ENCODE measurements around the gene DLX1.

Gene DLX1

DNA sequence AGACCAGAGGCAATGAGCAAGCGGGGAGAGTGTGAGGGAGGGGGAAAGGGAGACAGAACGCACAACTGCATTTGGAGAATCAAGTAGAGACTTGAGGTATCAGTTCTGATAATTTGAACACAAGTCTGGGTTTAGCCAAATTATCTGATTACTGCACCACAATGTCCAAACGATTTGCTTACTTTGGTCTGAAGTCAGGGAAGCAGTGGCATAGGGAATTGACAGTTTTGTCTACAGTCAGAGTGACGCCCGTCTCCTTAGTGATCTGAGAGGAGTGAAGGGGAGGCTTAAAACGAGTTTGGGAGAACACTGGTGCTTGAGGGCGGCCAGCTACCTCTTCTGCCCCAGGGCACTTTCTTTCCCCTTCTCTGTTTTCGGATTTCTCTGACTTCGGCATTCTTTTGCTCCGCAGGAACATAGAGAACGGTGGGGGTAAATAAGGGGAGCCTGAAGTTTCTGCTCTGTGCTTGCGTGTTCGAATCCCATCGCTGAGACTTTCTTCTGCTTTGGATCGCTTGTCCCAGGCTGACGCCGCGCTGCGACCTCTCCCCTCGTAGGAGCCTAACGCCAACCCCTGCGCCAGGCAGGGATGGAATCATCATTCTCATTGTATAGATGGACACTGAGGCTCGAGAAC lies 20.3 kb downstream of the DLX1 start:
- DNase-seq (ENCODE audit: low read depth), result no peak
- peak overlapping the region; percentile 43 for H3K4me3 ChIP-seq (ENCODE audit: low read depth, low read length)
- TF ChIP-seq CTCF (conservative IDR thresholded peaks at IDR 0.05; ENCODE audit: low read depth, low read length), result no peak

DNA sequence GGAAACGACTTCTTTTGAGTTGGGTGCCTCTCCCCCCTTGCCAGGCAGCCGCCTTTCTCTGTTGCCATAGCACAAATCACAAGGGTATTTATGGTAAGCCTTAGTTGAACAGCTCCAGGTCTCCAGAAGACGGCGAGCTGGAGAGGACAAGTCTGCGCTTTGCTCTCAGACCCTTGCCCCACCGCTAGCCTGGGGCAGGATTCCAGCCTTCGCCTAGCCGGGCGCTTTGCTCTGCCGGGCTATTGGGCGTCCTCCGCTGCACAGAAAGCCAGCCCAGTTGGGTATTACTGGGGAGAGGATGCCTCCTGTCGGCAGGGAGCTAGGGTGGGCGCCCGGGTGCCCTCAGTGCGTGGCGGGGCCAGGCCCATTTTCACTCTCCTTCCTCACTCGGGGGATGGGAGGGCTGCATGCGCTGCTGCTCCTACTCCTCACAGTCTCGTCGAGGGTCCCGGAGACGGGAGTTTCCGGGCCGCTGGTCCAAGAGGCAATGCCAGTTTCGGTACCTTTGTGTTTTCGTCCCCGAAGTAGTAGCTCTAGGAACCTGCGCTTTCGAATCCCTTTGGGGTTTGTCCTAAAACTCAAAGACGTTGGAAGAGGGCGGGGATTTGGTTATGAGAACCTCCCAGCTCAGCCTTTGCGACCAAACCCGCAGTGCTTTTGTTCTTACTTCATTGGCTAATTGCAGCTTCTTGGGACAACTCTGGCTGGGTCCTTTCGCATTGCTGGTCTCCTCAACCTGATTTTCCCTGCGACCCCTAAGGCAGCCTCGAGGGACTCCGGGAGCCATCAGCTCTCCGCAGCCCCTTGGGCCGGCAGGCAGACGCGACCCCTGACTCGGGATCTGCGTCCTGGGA lies 21.0 kb downstream of the DLX1 start:
- no peak for DNase-seq (ENCODE audit: low read depth)
- peak overlapping the region; percentile 43 for H3K4me3 ChIP-seq (ENCODE audit: low read depth, low read length)
- peak; percentile 57 for TF ChIP-seq CTCF (conservative IDR thresholded peaks at IDR 0.05; ENCODE audit: low read depth, low read length)

GRCh38 chr2:172107690-172108586 lies 22.6 kb downstream of the DLX1 start:
- no peak overlapping the region for H3K4me3 ChIP-seq (ENCODE audit: low read depth, low read length)
- no peak for TF ChIP-seq CTCF (conservative IDR thresholded peaks at IDR 0.05; ENCODE audit: low read depth, low read length)
- no peak for DNase-seq (ENCODE audit: low read depth)

- H3K4me3 ChIP-seq (ENCODE audit: low read depth, low read length), result no peak overlapping the region
- TF ChIP-seq CTCF (conservative IDR thresholded peaks at IDR 0.05; ENCODE audit: low read depth, low read length), result no peak
- no peak for DNase-seq (ENCODE audit: low read depth)
These were observed 23.3 kb downstream of the DLX1 start for GRCh38 chr2:172108587-172108930.

DNA sequence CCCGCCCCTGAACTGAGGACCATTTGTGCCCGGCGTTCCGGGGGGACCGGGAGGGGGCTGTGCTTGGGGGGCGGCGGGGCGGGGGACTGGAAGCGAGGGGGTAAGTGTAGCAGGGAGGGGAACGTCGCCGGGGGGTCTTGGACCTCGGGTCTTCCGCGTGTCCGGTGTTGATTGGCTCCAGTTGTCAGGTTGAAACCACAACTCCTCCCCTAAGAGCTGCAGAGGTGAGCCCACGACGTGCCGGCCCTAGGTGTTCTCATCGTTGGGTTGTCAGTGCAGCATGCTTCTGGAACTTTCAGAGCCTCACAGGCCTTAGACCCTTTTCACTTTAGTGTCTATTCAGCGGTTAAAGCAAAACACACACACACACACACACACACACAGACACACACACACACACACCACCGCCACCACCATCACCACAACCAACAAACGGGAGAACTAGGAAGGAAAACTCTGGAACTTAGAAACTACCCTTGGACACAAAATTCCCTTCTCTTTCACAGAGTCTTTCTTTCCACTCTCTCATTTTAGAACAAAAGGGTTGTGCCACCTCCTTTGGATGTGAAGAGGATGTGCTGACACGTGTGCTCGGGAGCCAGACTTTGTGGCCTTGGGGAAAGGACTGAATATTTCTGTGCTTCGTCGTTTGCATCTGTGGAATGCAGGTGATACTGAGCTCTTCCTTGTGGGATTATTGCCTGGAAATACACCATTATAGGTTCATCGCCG lies 24.1 kb downstream of the DLX1 start:
- H3K4me3 ChIP-seq (ENCODE audit: low read depth, low read length), result no peak overlapping the region
- no peak for TF ChIP-seq CTCF (conservative IDR thresholded peaks at IDR 0.05; ENCODE audit: low read depth, low read length)
- DNase-seq (ENCODE audit: low read depth), result no peak

GRCh38 chr2:172109988-172110811 lies 24.9 kb downstream of the DLX1 start:
- TF ChIP-seq CTCF (conservative IDR thresholded peaks at IDR 0.05; ENCODE audit: low read depth, low read length), result no peak
- no peak for DNase-seq (ENCODE audit: low read depth)
- no peak overlapping the region for H3K4me3 ChIP-seq (ENCODE audit: low read depth, low read length)

Measured in choroid plexus epithelial cell (primary cell).